T-helper 2 cell treated with Interferon-gamma antibody and Interleukin-4, amounts not matched to agents 5 μg/mL and 100 μg/mL, for 36 hours (primary cell): ENCODE measurements around the gene ZNF784.

Experiments
- DNase-seq: peaks from one replicate; pipeline ENCODE4 v3.0.0; 2021; ENCODE audit warnings: low spot score
- H3K27ac Mint-ChIP-seq: one replicate; pipeline ENCODE4 v1.8.0; 2021; ENCODE audit warnings: mild to moderate bottlenecking, mixed read lengths
- H3K27me3 Mint-ChIP-seq: one replicate; pipeline ENCODE4 v1.8.0; 2021; ENCODE audit warnings: low read depth, mixed read lengths
- H3K36me3 Mint-ChIP-seq: one replicate; pipeline ENCODE4 v1.8.0; 2021; ENCODE audit warnings: low read depth, mixed read lengths
- H3K4me1 Mint-ChIP-seq: one replicate; pipeline ENCODE4 v1.8.0; 2021; ENCODE audit warnings: low read depth, mixed read lengths
- H3K4me3 Mint-ChIP-seq: one replicate; pipeline ENCODE4 v1.8.0; 2022; ENCODE audit warnings: mild to moderate bottlenecking, moderate library complexity, mixed read lengths
- H3K9me3 Mint-ChIP-seq: one replicate; pipeline ENCODE4 v1.8.0; 2021; ENCODE audit warnings: mixed read lengths

Gene ZNF784

GRCh38 chr19:55643887-55644176 is 19.5 kb upstream of the ZNF784 start:
- H3K4me1 Mint-ChIP-seq: peaks cover 34% of the 10 kb centered on the region
- H3K9me3 Mint-ChIP-seq: peaks cover 3% of the 10 kb centered on the region

GRCh38 chr19:55643003-55643886 is 18.9 kb upstream of the ZNF784 start, which contains the start of gene ZNF581:
TSS of gene ZNF581 (plus strand) at chr19:55643649. CDS start at chr19:55644572, 923 bp downstream.
- peaks cover 18% of the 10 kb centered on the region for H3K36me3 Mint-ChIP-seq

More at GRCh38 chr19:55643887-55644176, 19.5 kb upstream of the ZNF784 start:
- Mint-ChIP-seq H3K27me3 (no peaks in the 10 kb centered on the region), H3K27ac (peak overlapping the region; percentile 91), H3K36me3 (peaks cover 16% of the 10 kb centered on the region), H3K4me3 (peak overlapping the region; percentile 93)
- DNase-seq: no peak

GRCh38 chr19:55642153-55643002 is 18.0 kb upstream of the ZNF784 start:
- Mint-ChIP-seq H3K27ac (peak overlapping the region; percentile 96), H3K36me3 (peaks cover 24% of the 10 kb centered on the region), H3K4me3 (peak overlapping the region; percentile 93), H3K9me3 (peaks cover 3% of the 10 kb centered on the region), H3K27me3 (no peaks in the 10 kb centered on the region), H3K4me1 (peaks cover 33% of the 10 kb centered on the region)
- DNase-seq: no peak

More at GRCh38 chr19:55643003-55643886, 18.9 kb upstream of the ZNF784 start, which contains the start of gene ZNF581:
- Mint-ChIP-seq H3K27me3 (no peaks in the 10 kb centered on the region), H3K9me3 (peaks cover 3% of the 10 kb centered on the region), H3K4me3 (peak within 1 kb of the TSS; percentile 93), H3K27ac (peak within 1 kb of the TSS; percentile 96), H3K4me1 (peaks cover 33% of the 10 kb centered on the region)
- DNase-seq: peak; percentile 83

DNA sequence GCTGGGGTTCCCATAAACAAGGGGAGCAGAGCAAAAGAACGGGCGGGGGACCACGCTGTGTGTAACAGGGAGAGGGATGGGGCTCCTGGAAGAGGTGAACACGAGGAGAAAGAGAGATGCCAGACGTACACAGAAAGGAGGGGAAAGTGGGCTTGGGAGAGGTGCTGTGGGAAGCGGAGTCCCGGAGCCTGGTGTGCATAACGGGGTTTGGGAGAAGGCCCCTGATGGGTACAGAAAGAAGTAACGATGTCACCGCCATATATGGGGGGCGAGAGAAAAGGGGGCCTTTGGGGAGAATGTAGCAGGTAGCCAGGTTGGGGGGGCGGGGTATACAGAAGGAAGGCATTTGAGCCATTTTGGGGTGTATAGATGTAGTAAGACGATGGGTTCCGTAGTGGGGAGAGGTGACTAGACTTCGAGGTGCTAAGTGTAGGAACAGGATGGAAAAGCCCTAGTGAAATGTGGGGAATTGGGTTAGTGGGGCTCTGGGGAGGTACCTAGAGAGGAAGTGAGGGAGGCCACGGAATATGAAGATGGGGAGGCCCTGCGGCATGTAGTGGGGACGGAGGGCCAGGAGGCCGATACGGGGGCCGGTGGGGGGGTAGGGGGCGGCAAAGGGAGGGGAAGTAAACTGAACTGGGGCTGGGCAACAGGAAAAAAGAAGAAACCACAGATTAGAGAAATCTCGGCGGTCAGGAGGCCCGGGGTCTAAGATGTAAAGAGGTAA is 17.2 kb upstream of the ZNF784 start:
- peak overlapping the region; percentile 88 for H3K4me3 Mint-ChIP-seq
- DNase-seq: no peak
- peaks cover 31% of the 10 kb centered on the region for H3K4me1 Mint-ChIP-seq
- H3K27ac Mint-ChIP-seq: peak overlapping the region; percentile 88
- H3K27me3 Mint-ChIP-seq: no peaks in the 10 kb centered on the region
- H3K36me3 Mint-ChIP-seq: peaks cover 24% of the 10 kb centered on the region
- H3K9me3 Mint-ChIP-seq: peaks cover 3% of the 10 kb centered on the region

GRCh38 chr19:55640577-55641425 is 16.4 kb upstream of the ZNF784 start, which contains the start of gene ZNF580:
TSS of gene ZNF580 (plus strand) at chr19:55641002. CDS start at chr19:55642509, 1,507 bp downstream.
- Mint-ChIP-seq H3K4me3 (peak within 1 kb of the TSS; percentile 88), H3K27ac (peak within 1 kb of the TSS; percentile 88), H3K36me3 (peaks cover 31% of the 10 kb centered on the region), H3K4me1 (peaks cover 39% of the 10 kb centered on the region), H3K27me3 (no peaks in the 10 kb centered on the region), H3K9me3 (peaks cover 3% of the 10 kb centered on the region)
- peak; percentile 70 for DNase-seq

DNA sequence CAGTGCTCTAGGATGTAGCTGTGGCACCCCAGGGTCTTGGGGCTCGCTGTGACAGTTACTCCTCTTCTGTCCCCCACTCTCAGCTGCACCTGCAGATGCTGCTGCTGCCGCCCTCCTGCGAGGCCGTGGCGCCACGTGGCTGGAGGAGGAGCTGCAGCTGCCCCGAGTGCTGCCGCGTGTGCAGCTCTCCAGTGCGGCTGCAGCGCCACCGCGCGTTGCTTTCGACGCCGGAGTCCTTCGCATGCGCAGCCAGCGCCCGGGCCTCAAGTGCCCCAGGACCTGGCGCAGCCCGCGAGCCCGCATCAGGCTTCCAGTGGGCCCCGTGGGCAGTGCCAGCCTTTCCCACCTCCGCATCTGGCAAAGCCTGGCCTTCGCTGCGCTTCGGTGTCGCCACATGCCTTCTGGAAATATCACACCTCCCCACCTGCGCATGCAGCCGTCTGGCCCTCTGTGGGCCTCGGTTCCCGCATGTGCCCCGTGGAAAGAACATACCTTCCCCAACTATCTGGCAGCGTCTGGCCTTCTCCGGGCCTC is 15.7 kb upstream of the ZNF784 start:
- Mint-ChIP-seq H3K27ac (peak overlapping the region; percentile 77), H3K4me3 (peak overlapping the region; percentile 78), H3K9me3 (peaks cover 3% of the 10 kb centered on the region), H3K27me3 (no peaks in the 10 kb centered on the region), H3K36me3 (peaks cover 31% of the 10 kb centered on the region), H3K4me1 (peaks cover 44% of the 10 kb centered on the region)
- peak; percentile 68 for DNase-seq

DNA sequence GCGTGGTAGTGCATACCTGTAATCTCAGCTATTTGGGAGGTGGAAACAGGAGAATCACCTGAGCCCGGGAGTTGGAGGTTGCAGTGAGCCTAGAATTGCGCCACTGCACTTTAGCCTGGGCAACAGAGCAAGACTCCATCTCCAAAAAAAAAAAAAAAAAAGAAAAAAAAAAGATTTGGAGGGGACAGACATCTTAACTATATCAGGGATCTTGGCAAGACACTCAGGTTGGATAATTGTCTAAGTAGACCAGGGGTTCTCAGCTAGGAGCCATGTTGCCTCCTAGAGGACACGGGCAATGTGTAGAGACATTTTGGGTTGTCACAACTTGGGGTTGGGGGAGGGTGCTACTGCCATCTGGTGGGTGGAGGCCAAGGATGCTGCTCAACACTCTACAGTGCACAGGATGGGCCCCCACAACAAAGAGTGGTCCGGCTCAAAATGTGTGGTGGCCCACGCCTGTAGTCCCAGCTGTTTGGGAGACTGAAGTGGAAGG is 14.5 kb upstream of the ZNF784 start:
- DNase-seq: peak; percentile 58
- Mint-ChIP-seq H3K36me3 (peaks cover 36% of the 10 kb centered on the region), H3K27me3 (no peaks in the 10 kb centered on the region), H3K27ac (peak overlapping the region; percentile 72), H3K4me3 (peak overlapping the region; percentile 46), H3K9me3 (peaks cover 3% of the 10 kb centered on the region), H3K4me1 (peaks cover 44% of the 10 kb centered on the region)

DNA sequence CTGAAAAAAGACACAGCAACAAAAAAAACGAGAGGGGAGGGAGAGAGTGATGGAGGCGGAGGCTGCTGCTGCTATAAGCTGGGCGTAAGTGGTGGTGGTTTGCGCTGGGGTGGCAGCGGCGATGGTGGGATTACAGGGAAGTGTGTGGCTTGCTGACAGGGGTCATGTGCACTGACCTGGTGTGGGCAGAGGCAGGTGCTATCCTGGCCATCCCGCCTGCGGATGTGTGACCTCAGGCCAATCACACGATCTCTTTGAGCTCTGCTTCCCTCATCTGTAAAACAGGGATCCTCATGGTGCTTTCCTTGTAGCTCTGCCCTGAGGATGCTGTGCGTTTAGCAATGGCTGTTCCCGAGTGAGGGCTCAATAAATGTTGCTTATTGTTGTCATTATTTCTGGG is 13.2 kb upstream of the ZNF784 start:
- peak overlapping the region; percentile 62 for H3K27ac Mint-ChIP-seq
- H3K9me3 Mint-ChIP-seq: peaks cover 3% of the 10 kb centered on the region
- no peak for DNase-seq

GRCh38 chr19:55636723-55637122 is 12.4 kb upstream of the ZNF784 start:
- peaks cover 3% of the 10 kb centered on the region for H3K9me3 Mint-ChIP-seq
- H3K36me3 Mint-ChIP-seq: peaks cover 31% of the 10 kb centered on the region
- H3K4me3 Mint-ChIP-seq: peak overlapping the region; percentile 99
- DNase-seq: no peak
- no peaks in the 10 kb centered on the region for H3K27me3 Mint-ChIP-seq
- H3K4me1 Mint-ChIP-seq: peaks cover 41% of the 10 kb centered on the region
- H3K27ac Mint-ChIP-seq: peak overlapping the region; percentile 24

More for the DNA sequence above, 13.2 kb upstream of the ZNF784 start:
- H3K36me3 Mint-ChIP-seq: peaks cover 31% of the 10 kb centered on the region
- H3K4me1 Mint-ChIP-seq: peaks cover 39% of the 10 kb centered on the region
- H3K27me3 Mint-ChIP-seq: no peaks in the 10 kb centered on the region
- H3K4me3 Mint-ChIP-seq: peak overlapping the region; percentile 16

- Mint-ChIP-seq H3K27me3 (no peaks in the 10 kb centered on the region), H3K4me1 (peaks cover 44% of the 10 kb centered on the region), H3K36me3 (peaks cover 31% of the 10 kb centered on the region), H3K27ac (peak overlapping the region; percentile 100), H3K4me3 (peak overlapping the region; percentile 99), H3K9me3 (peaks cover 3% of the 10 kb centered on the region)
- no peak for DNase-seq
Measured at GRCh38 chr19:55635856-55636440, 11.6 kb upstream of the ZNF784 start.

DNA sequence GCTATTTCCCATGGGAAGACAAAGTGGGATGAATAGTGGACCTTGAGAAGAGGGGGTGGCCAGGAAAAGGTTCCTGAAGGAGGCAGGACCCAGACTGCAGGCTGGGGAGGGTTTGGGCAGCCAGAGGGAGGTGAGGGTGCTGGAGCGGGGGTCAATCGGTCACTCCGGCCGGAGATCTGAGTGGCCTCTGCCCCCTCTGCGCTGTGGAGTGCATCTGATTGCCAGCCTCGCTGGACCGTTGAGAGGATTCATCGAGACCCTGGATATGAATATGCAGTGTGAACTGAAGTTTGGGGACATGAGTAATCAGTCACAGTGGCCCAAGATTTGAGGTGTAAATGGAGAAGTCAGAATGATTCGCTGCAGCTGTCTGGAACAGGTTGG is 11.0 kb upstream of the ZNF784 start:
- no peak for DNase-seq
- Mint-ChIP-seq H3K4me1 (peaks cover 42% of the 10 kb centered on the region), H3K27me3 (no peaks in the 10 kb centered on the region), H3K9me3 (peaks cover 3% of the 10 kb centered on the region), H3K36me3 (peaks cover 31% of the 10 kb centered on the region), H3K4me3 (peak overlapping the region; percentile 99), H3K27ac (peak overlapping the region; percentile 100)

DNA sequence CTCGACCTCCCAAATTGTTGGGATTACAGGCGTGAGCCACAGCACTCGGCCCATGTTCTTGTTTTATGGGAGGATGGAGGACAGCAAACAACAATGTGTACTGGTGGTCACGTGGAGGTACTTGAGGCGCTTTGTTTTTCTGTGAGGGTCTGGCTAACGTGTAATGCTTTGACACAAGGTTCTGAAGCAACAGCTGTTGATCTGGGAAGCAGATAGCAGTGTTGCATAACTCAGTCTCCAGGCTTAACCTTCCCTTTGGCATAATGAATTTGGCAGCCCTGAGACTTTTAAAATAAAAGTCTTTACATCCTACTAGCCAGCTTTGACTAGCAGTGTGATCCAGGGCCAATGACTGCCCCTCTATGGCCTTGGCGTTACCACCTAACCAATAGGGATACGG is 9.5 kb upstream of the ZNF784 start:
- peak overlapping the region; percentile 54 for H3K27ac Mint-ChIP-seq
- H3K9me3 Mint-ChIP-seq: peaks cover under 1% of the 10 kb centered on the region
- peak overlapping the region; percentile 99 for H3K4me3 Mint-ChIP-seq
- H3K27me3 Mint-ChIP-seq: peaks cover under 1% of the 10 kb centered on the region
- peaks cover 27% of the 10 kb centered on the region for H3K36me3 Mint-ChIP-seq
- DNase-seq: no peak
- H3K4me1 Mint-ChIP-seq: peaks cover 36% of the 10 kb centered on the region
